ENCODE data around the gene PNCK. TPM values are rescaled to one million over a fixed set of nuclear protein-coding genes. Genes with fewer than 3 reads are reported as not detected.
"Not testable (repeated sequence)": the region's sequence is repeated elsewhere in the genome, so short reads cannot be mapped to it uniquely, and the experiment has no call there.

PNCK gene
- total RNA-seq, 1 experiment from 2014 or later, result not detected

DNA sequence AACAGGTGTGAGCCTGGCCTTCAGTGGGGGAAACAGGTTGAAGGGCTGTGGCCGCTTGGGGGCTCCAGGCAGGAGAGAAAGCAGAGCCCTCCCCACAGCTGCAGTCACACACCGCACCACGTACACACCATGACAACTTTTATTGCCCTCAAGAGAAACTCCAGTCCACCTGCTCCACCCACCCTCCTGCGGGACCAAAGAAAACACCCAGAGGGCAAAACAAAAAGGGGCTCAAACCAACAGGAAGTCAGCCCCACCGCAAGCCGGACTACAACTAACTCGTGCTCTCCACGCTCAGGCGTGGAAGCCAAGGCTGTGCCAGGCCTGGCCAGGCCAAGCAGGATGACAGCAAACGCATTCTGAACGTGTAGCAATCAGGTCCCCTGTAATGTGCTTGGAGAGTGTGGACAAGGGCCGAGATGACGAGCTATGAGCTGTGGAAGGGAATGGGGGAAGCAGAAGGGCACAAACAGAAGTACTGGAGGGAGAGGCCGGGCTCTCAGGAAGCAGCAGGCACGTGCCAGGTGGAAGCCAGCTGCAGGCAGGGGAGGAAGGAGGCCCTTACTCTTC is 26.8 kb upstream of the PNCK start:
- DNase-seq (ENCODE audit: low read depth), result no peak
- in situ Hi-C loops (cut with HindIII; ENCODE audit: low pct_unique_long_range_greater_than_20kb, low sequenced_read_pairs), result no loop called here

DNA sequence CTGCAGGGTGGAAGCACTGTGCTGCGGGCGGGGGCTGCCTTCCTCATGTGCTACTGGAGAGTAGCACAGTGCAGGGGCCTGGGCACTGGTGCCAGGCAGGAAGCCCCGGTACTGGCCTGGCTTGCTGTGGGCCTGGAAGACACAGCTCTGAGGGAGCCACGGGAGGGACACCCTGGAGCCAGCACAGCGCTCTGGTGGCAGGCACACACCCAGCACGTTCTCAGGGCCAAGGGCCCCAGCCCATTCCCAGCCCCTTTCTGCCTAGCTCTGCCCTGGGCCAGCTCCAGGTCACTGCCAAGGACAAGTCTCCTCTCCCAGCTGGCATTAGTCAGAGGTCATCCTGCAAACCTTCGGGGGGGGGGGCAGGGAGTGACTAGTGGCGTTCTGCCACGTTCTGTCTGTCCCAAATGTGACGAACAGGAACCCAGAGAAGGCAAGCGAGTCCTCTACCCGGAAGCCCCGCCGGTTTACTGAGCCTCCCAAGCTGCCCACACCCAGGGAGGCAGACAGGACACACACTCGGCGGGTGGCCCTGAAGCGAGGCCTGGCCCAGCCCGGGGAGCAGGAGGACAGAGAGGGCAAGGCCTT is 26.3 kb upstream of the PNCK start:
- in situ Hi-C loops (cut with HindIII; ENCODE audit: low pct_unique_long_range_greater_than_20kb, low sequenced_read_pairs); DNase-seq (ENCODE audit: low read depth): not testable (repeated sequence)

DNA sequence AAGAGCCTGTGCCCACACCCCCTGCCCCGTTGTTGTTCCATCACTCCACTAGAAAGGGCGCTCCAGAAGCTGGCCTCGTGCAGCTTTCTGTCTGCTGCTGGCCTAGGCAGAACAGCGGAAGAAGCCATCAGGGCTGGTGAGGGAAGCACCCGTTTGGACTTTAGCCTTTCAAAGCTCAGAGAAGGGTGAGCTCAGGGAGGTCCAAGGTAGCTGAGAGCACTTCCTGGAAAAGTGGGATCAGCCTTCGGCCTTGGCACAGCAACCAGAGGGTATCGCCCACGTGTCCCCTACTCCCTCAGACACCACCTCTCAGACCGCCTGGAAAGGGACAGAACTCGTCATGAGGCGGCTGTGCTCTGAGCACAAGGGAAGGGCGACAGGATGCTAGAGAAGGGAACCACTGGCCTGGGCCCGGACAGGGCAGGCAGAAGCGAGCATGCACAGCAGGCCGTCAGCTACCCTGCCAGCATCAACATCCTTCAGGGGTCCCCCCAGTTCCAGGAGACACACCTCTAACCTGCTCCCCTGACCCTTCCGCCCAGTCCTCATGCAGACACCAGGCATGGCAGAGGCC is 25.7 kb upstream of the PNCK start:
- in situ Hi-C loops (cut with HindIII; ENCODE audit: low pct_unique_long_range_greater_than_20kb, low sequenced_read_pairs); DNase-seq (ENCODE audit: low read depth): not testable (repeated sequence)

DNA sequence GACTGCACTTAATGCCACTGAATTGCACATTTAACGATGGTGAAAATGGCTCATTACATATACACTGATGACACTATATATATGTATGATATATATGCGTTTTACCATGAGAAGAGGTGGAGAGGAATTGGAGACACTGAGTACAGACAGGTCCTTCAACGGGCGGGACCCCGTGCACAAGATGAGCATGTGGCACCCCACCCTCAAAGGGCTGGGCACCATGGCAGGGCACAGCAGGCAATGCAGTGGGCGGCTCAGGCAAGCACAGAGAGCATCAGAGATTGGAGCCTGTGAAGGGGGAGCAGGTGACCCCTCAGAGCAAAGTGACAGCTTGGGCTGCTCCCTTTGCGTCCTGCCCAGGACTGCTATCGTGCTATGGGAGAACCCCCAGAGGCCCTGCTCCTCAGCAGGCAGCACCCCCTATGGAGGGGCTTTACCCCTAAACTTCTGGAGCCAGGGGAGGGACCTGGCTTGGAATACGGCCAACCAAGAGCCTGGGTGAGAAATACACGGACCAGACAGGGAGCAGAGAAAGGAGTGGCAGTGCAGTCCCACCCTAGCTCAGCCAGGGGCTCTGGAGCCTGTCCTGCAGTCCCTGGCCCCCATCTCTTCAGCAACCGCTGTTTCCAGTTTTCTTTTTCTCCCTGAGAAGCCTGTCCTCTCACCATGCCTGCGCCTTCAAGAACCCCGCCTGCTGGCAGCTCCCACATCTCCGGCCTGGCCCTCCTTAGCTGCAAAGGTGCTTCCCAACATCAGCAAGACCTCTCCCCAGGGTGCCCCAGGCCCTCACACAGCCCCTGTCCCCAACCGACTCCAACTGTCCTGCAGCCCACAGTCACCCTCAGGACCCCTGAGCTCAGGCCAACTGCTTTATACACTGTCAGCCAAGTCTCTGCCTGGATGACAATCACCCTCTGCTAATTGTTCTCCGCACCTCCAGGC is 24.6 kb upstream of the PNCK start:
- DNase-seq (ENCODE audit: low read depth), result no peak
- in situ Hi-C loops (cut with HindIII; ENCODE audit: low pct_unique_long_range_greater_than_20kb, low sequenced_read_pairs), result no loop called here

DNA sequence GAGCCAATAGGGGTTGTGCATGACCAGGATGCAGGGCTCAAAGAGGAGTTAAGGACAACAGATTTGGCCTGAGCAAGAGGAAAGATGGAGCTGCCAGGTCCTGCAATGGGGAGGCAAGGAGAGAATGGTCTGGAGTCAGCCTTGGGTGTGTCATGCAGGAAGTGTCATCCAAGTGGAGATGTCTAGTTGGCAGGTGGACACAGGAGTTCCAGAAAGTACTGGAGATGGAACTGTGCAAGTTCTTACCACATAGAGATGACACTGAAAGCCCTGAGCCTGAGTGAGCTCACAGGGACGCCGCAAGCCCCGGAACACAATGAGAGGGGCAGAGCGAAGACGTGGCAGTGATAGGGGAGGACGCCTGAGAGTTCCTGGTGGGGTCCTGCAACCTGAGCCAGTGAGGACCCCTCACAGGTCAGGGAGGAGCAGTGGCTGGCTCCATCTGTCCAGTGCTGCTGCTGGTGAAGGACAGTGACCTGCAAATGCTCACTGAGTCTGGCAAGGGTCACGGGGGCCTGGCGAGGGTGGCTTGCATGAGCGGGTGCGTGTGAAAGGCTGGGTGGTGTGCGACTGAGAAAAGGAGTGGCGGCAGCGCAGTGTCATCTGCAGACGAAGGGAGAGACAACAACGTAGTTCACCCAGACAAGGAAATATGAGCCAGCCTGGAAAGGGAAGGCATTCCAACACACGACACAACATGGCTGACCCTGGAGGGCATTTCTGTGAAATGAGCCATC is 23.5 kb upstream of the PNCK start:
- DNase-seq (ENCODE audit: low read depth); in situ Hi-C loops (cut with HindIII; ENCODE audit: low pct_unique_long_range_greater_than_20kb, low sequenced_read_pairs): not testable (repeated sequence)

DNA sequence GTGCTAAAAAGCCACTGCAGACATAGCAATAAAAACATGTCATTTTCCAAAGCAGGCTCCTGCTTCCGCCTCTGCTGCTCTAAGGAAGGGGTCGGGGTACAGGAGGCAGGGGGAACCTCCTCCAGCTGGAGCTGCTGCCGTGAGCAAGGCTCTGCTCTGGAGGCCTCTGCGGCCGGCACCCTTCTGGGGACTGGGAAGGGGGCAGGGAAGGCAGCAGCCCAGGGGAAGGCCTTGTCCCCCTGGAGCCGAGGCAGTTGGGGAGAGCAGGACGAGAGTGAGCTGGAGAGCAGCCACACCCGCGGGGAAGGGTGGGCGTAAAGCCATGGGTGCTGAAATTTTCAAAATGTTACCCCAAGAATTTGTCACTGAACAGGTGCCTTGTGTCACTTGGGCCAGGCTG is 22.9 kb upstream of the PNCK start:
- in situ Hi-C loops (cut with HindIII; ENCODE audit: low pct_unique_long_range_greater_than_20kb, low sequenced_read_pairs); DNase-seq (ENCODE audit: low read depth): not testable (repeated sequence)

DNA sequence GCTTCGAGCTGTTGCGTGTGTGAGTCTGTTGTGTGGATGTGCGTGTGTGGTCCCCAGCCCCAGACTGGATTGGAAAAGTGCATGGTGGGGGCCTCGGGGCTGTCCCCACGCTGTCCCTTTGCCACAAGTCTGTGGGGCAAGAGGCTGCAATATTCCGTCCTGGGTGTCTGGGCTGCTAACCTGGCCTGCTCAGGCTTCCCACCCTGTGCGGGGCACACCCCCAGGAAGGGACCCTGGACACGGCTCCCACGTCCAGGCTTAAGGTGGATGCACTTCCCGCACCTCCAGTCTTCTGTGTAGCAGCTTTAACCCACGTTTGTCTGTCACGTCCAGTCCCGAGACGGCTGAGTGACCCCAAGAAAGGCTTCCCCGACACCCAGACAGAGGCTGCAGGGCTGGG is 22.5 kb upstream of the PNCK start:
- no peak for DNase-seq (ENCODE audit: low read depth)
- in situ Hi-C loops (cut with HindIII; ENCODE audit: low pct_unique_long_range_greater_than_20kb, low sequenced_read_pairs), result no loop called here

DNA sequence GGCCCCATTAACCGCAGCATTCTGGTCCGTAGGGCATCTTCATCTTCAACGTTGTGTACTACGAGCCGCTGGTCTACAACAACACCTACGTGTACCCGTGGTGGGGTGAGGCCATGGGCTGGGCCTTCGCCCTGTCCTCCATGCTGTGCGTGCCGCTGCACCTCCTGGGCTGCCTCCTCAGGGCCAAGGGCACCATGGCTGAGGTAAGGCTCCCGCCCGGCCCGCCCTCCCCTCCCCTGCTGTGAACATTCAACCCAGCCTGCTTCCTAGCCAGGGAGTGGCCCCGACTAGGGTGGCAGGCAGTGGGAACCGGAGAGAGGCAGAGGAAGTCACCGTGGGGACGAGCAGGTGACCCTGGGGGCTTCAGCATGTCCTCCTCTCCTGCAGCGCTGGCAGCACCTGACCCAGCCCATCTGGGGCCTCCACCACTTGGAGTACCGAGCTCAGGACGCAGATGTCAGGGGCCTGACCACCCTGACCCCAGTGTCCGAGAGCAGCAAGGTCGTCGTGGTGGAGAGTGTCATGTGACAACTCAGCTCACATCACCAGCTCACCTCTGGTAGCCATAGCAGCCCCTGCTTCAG is 21.2 kb upstream of the PNCK start:
- in situ Hi-C loops (cut with HindIII; ENCODE audit: low pct_unique_long_range_greater_than_20kb, low sequenced_read_pairs), result no loop called here
- no peak for DNase-seq (ENCODE audit: low read depth)

DNA sequence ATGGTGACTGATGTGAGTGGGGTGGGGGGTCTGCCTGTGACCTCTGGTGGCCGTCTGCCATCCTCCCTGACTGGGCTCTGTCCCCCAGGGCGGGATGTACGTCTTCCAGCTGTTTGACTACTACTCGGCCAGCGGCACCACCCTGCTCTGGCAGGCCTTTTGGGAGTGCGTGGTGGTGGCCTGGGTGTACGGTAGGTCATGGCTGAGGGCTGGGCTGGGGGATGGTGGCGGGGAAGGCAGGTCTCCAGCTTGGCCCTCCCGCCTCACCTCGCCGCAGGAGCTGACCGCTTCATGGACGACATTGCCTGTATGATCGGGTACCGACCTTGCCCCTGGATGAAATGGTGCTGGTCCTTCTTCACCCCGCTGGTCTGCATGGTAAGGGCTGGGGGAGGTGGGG is 20.6 kb upstream of the PNCK start:
- in situ Hi-C loops (cut with HindIII; ENCODE audit: low pct_unique_long_range_greater_than_20kb, low sequenced_read_pairs); DNase-seq (ENCODE audit: low read depth): not testable (repeated sequence)

DNA sequence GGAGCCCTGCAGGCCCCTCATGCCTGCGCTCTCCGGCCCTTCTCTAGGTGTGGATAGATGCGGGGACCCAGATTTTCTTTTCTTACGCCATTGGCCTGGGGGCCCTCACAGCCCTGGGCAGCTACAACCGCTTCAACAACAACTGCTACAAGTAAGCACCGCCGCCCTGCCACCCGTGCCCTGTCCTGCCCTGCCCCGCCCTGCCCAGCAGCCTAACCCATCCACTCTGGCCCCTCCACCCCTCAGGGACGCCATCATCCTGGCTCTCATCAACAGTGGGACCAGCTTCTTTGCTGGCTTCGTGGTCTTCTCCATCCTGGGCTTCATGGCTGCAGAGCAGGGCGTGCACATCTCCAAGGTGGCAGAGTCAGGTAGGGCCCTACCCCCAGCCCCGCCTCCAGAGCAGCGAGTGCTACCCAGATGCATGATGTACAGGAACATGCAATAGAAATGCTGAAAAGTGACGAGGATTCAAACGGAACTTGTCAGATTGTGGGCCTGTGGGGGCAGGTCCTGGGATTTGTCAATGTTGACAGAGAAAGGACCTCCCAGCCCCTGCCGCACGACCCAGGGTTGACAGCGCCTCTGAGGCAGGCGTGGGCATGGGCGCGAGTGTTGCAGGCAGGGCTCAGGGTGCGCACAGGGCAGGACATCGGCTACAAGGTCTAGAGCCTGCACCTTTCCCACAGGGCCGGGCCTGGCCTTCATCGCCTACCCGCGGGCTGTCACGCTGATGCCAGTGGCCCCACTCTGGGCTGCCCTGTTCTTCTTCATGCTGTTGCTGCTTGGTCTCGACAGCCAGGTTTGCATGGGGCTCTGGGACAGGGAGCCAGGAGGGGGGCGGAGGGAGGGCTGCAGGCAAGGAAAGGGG is 19.8 kb upstream of the PNCK start:
- in situ Hi-C loops (cut with HindIII; ENCODE audit: low pct_unique_long_range_greater_than_20kb, low sequenced_read_pairs), result no loop called here
- DNase-seq (ENCODE audit: low read depth), result no peak

DNA sequence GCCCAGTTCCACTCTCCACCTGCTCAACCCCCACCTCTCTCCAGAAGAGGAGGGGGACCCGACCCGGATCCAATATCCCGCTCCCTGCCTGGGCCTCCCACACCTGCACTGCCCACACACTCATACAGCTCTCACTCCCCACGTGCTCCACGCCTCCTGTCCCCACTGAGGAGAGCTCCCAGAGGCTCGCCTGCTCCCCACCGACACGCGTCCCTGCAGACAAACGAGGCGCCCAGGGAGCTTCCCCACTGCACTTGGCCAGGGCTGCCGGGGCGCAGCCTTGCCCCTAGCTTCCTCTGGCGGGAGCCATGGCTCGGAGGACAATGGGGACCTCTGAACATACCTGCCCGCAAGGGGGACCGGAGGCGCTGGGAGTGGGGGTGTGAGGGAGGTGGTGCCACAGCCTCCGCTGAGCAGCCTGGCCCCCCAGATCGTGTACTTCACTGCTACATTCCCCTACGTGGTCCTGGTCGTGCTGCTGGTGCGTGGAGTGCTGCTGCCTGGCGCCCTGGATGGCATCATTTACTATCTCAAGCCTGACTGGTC is 19.1 kb upstream of the PNCK start:
- in situ Hi-C loops (cut with HindIII; ENCODE audit: low pct_unique_long_range_greater_than_20kb, low sequenced_read_pairs), result no loop called here
- DNase-seq (ENCODE audit: low read depth), result no peak

DNA sequence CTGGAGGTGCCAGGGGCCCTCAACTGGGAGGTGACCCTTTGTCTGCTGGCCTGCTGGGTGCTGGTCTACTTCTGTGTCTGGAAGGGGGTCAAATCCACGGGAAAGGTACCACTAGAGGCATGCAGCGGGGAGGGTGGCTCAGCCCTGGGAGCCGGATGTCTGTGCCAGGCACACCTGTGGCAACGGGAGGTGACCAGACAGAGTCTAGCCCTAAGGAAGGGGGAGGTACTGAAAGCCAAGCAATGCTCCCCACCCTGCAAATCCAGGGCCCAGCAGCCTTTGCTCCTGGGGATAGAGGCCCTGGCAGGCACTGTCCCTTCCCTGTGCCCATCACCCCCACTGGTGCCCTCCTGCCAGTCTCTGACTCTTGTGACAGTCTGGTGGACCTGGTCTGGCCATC is 18.4 kb upstream of the PNCK start:
- in situ Hi-C loops (cut with HindIII; ENCODE audit: low pct_unique_long_range_greater_than_20kb, low sequenced_read_pairs), result no loop called here

DNA sequence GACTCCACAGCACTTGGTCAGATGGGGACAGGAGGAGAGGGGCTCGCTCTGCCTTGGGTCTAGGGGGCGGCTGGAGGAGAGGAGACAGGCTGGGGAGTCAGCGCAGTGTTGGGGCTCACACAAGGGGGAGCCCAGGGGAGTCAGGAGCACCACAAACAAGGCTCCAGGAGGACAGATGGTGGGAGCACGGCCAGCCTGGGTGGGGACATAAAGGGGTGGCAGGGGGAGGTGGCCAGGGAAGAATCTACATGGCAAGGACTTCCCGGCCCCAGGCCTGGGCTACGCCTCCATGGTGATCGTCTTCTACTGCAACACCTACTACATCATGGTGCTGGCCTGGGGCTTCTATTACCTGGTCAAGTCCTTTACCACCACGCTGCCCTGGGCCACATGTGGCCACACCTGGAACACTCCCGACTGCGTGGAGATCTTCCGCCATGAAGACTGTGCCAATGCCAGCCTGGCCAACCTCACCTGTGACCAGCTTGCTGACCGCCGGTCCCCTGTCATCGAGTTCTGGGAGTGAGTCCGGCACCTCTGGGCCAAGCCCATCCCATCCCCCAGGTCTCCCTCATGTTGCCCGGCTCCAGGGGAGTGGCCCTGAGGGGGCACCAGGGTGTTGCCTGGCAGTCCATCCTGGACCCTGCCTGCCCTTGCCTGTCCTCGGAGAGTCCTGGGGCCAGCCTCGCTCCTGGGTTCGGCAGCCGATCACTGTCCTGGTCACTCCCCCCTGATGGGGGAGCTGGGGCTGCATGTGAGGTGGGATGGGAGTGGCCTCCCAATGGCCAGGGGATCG is 17.6 kb upstream of the PNCK start:
- DNase-seq (ENCODE audit: low read depth); in situ Hi-C loops (cut with HindIII; ENCODE audit: low pct_unique_long_range_greater_than_20kb, low sequenced_read_pairs): not testable (repeated sequence)

More for the DNA sequence above, 18.4 kb upstream of the PNCK start:
- DNase-seq (ENCODE audit: low read depth), result no peak

DNA sequence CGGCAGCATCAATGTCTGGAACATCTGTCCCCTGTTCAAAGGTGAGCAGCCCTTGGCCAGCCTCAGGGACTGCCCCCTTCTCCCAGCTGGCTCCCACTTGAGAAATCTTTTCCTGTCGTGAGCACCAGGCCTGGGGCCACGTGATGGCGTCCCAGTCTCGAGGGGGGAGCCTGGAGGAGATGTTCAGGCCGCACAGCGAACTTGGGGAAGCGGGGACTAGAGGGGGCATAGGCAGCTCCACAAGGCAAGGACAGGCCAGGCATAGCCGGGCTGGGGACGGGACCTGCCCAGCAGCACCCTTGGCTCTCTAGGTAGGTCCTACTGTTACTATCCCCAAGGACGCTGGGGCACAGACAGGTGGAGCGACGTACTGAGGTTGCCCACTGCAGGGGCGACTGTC is 16.9 kb upstream of the PNCK start:
- no peak for DNase-seq (ENCODE audit: low read depth)
- in situ Hi-C loops (cut with HindIII; ENCODE audit: low pct_unique_long_range_greater_than_20kb, low sequenced_read_pairs), result no loop called here

DNA sequence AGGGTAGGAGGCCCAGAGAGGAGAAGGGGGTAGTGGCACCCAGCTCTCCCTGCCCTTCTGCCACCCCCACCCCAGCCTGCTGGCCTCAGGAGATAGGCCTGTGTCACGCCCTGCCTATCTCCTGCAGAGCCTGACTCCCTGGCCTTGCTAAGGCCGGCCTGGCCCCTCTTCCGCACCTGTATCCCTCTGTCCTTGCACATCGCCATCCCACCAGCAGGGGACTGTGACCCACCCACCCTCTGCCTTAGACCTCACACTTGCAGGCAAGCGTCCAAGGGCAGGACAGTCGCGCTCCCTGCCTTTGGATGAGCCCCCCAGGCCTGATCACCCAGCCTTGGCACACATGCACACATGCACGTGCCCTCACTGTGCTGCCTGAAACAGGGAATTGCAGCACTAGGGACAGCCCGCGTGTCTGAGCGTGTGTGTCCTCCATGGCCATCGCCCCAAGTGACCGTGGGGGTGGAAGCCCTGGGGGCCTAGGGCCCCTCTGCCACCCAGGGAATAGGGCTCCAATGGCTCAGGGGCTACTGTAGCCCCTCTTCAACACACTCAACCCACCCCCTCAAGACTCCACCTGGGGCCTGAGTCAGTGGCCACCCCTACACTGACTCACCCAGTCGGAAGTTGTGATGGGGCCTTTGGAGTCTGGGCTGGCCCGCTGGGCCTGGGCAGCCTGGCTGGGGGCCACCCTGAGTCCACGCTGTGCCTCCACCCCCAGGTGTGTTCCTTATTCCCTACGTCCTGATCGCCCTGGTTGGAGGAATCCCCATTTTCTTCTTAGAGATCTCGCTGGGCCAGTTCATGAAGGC is 16.2 kb upstream of the PNCK start:
- no peak for DNase-seq (ENCODE audit: low read depth)

More for the DNA sequence above, 16.2 kb upstream of the PNCK start:
- in situ Hi-C loops (cut with HindIII; ENCODE audit: low pct_unique_long_range_greater_than_20kb, low sequenced_read_pairs), result no loop called here
